ENCODE data around the gene SLC35F4.
"Not testable (repeated sequence)": the region's sequence is repeated elsewhere in the genome, so short reads cannot be mapped to it uniquely, and the experiment has no call there.

The SLC35F4 gene

GRCh38 chr14:57809808-57810207 is 56.1 kb downstream of the SLC35F4 start:
- Histone ChIP-seq H3K4me1 (ENCODE audit: insufficient read depth, low read length) (peaks cover 8% of the 10 kb centered on the region; the same call in 1 of the 2 replicates), H3K36me3 (ENCODE audit: insufficient read depth, low read length) (no peaks in the 10 kb centered on the region), H3K9me3 (ENCODE audit: control insufficient read depth, insufficient read depth, low read length) (no peaks in the 10 kb centered on the region; the same call in 1 of the 2 replicates), H3K9ac (ENCODE audit: low read depth, low read length) (no peak overlapping the region)

DNA sequence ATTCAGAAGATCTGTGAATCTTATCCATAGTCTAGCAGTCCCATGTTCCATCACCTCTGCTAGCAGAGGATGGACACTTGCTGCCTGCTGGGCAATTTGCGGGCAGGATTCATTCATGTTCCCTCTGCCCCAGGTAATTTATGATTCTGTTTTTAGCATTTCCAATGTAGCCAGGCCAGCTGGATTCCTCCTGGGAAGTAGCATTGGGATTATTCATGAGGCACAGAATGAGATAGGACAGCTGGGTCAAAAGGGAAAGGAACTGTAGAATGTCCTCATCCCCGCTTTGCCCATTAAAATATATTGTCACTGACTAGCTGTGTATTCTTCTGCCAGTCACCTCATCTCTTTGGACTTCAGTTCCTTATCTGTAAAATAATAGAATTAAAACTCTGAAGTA is 68.7 kb downstream of the SLC35F4 start:
- Histone ChIP-seq H3K36me3 (ENCODE audit: insufficient read depth, low read length) (no peaks in the 10 kb centered on the region), H3K9me3 (ENCODE audit: control insufficient read depth, insufficient read depth, low read length) (no peaks in the 10 kb centered on the region; the same call in 1 of the 2 replicates), H3K4me1 (ENCODE audit: insufficient read depth, low read length) (no peaks in the 10 kb centered on the region), H3K9ac (ENCODE audit: low read depth, low read length) (no peak overlapping the region)

DNA sequence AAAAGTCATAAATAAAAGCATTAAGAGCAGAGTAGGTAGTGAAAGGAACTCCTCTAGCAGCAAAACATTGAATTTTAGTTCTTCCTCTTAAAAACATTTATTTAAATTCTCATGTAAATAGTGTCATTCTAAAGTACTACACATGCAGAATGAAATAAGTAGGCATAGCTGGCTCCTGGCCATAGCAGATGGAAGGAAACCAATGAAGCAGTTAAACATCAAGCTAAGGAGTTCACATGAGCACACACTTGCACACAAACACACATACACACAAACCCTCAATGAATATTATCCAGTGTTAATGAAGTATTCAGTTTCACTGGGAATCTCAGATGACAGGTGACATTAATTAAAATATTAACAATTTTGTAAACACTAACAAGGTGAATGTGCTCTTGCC is 69.3 kb downstream of the SLC35F4 start:
- Histone ChIP-seq H3K9ac (ENCODE audit: low read depth, low read length) (no peak overlapping the region), H3K36me3 (ENCODE audit: insufficient read depth, low read length) (no peaks in the 10 kb centered on the region), H3K9me3 (ENCODE audit: control insufficient read depth, insufficient read depth, low read length) (no peaks in the 10 kb centered on the region), H3K4me1 (ENCODE audit: insufficient read depth, low read length) (no peaks in the 10 kb centered on the region)

GRCh38 chr14:57785058-57785457 is 80.8 kb downstream of the SLC35F4 start:
- no peaks in the 10 kb centered on the region for H3K36me3 ChIP-seq (ENCODE audit: insufficient read depth, low read length)
- H3K9me3 ChIP-seq (ENCODE audit: control insufficient read depth, insufficient read depth, low read length): peaks cover 5% of the 10 kb centered on the region
- H3K9ac ChIP-seq (ENCODE audit: low read depth, low read length): no peak overlapping the region
- no peaks in the 10 kb centered on the region for H3K4me1 ChIP-seq (ENCODE audit: insufficient read depth, low read length)

GRCh38 chr14:57771801-57772200 is 94.1 kb downstream of the SLC35F4 start:
- H3K9me3 ChIP-seq (ENCODE audit: control insufficient read depth, insufficient read depth, low read length): no peaks in the 10 kb centered on the region; the same call in none of the 2 replicates
- H3K36me3 ChIP-seq (ENCODE audit: insufficient read depth, low read length): no peaks in the 10 kb centered on the region
- H3K4me1 ChIP-seq (ENCODE audit: insufficient read depth, low read length): no peaks in the 10 kb centered on the region
- no peak overlapping the region for H3K9ac ChIP-seq (ENCODE audit: low read depth, low read length)

DNA sequence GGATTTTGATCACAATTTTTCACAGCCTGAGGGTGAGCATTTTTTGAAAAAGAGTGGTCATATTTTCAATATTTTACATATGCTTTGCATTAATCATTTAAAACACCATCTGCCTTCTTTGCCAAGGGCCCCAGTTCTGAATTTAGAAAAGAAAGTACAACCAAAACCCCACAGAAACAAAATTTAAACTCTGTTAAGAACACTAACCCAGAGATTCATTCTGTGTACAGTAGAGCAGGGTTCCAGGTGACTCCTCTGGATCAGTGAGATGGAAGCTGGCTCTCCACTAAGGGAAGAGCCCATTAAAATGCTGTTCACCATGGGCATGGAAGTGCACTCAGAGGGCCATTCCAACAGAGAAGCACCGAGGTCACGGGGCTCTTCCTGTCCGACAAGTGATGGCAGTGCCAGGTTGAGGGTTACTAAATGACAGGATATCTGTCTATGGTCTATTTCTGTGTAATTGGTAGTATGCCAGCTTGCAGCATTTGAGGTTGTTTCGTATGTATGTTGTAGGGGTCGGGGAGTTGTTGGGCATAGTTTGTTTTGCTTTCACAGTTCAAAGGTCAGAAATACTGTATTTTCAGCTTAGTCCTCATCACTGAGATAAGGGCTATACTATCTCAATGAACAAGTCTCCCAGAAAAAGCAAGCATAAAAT is 95.9 kb downstream of the SLC35F4 start:
- no peak overlapping the region for H3K9ac ChIP-seq (ENCODE audit: low read depth, low read length)
- no peaks in the 10 kb centered on the region; the same call in 1 of the 2 replicates for H3K9me3 ChIP-seq (ENCODE audit: control insufficient read depth, insufficient read depth, low read length)
- no peaks in the 10 kb centered on the region for H3K4me1 ChIP-seq (ENCODE audit: insufficient read depth, low read length)
- H3K36me3 ChIP-seq (ENCODE audit: insufficient read depth, low read length): no peaks in the 10 kb centered on the region

GRCh38 chr14:57761800-57762199 is 104.1 kb downstream of the SLC35F4 start:
- no peaks in the 10 kb centered on the region for H3K36me3 ChIP-seq (ENCODE audit: insufficient read depth, low read length)
- no peak overlapping the region for H3K9ac ChIP-seq (ENCODE audit: low read depth, low read length)
- H3K4me1 ChIP-seq (ENCODE audit: insufficient read depth, low read length): no peaks in the 10 kb centered on the region
- no peaks in the 10 kb centered on the region for H3K9me3 ChIP-seq (ENCODE audit: control insufficient read depth, insufficient read depth, low read length)

GRCh38 chr14:57760896-57761295 is 105.0 kb downstream of the SLC35F4 start:
- Histone ChIP-seq H3K36me3 (ENCODE audit: insufficient read depth, low read length) (no peaks in the 10 kb centered on the region), H3K9me3 (ENCODE audit: control insufficient read depth, insufficient read depth, low read length) (no peaks in the 10 kb centered on the region)

DNA sequence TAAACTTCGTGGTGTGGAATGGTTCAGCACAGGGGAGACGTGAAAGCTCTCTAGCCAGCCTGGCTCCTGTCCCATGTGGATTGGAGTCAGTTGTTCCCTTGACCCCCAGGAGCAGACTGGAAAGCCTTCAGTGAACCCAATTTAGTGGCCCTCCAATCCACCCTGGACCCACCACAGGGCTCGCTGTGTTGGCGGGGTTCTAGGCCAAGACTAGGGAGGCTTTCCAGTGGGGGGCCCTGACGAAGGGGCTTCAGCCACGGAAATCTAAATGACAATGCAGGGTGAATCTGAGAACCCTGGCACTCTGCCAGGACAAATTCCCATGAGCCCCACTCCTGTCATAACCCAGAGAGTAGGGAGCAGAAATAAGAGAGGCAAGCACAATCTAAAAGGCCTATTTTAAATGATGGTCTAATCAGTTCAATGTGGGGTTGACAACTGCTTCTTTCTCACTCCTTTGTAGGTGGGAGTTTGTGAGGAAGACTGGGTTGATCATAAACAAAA is 110.8 kb downstream of the SLC35F4 start:
- Histone ChIP-seq H3K9me3 (ENCODE audit: control insufficient read depth, insufficient read depth, low read length) (no peaks in the 10 kb centered on the region), H3K4me1 (ENCODE audit: insufficient read depth, low read length) (no peaks in the 10 kb centered on the region), H3K9ac (ENCODE audit: low read depth, low read length) (no peak overlapping the region), H3K36me3 (ENCODE audit: insufficient read depth, low read length) (no peaks in the 10 kb centered on the region)

More at GRCh38 chr14:57760896-57761295, 105.0 kb downstream of the SLC35F4 start:
- Histone ChIP-seq H3K9ac (ENCODE audit: low read depth, low read length) (no peak overlapping the region), H3K4me1 (ENCODE audit: insufficient read depth, low read length) (no peaks in the 10 kb centered on the region)

DNA sequence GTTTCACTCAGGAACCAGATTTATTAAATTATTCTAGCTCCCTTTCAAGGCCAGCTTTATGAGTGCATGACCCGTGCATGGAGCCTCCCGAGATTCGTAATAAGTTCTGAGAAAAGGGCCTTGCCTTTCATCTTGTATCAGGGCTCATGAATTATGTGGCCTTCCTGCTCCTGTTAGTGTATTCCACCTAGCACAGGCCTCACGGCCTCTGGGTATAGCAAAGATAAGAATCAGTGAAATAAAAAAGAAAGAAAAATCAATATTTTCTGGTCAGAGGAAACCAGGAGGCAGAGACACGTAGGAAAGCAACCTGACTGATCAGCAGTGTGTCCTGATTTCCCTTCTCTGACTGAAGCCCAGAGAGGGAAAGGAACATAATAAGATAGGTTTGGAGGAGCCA is 111.4 kb downstream of the SLC35F4 start:
- Histone ChIP-seq H3K36me3 (ENCODE audit: insufficient read depth, low read length) (no peaks in the 10 kb centered on the region), H3K4me1 (ENCODE audit: insufficient read depth, low read length) (no peaks in the 10 kb centered on the region), H3K9ac (ENCODE audit: low read depth, low read length) (no peak overlapping the region), H3K9me3 (ENCODE audit: control insufficient read depth, insufficient read depth, low read length) (no peaks in the 10 kb centered on the region)

DNA sequence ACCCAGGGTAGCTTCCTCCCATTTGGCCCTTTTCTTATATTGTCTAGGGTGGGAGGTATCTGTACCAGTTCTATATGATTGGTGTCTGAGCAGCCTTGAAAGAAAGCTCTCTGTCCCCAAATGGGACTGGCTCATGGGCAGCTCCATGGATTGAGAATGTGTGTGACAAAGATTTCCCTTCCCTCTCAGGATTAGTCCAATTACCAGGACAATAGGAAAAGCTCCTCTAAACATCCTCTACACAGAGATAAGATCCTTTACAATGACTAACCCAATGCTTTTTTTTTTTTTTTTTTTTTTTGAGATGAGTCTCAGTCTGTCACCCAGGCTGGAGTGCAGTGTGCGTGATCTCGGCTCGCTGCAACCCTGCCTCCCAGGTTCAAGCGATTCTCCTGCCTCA is 112.1 kb downstream of the SLC35F4 start:
- H3K9ac ChIP-seq (ENCODE audit: low read depth, low read length): no peak overlapping the region
- no peaks in the 10 kb centered on the region for H3K36me3 ChIP-seq (ENCODE audit: insufficient read depth, low read length)
- H3K9me3 ChIP-seq (ENCODE audit: control insufficient read depth, insufficient read depth, low read length): no peaks in the 10 kb centered on the region
- H3K4me1 ChIP-seq (ENCODE audit: insufficient read depth, low read length): no peaks in the 10 kb centered on the region

DNA sequence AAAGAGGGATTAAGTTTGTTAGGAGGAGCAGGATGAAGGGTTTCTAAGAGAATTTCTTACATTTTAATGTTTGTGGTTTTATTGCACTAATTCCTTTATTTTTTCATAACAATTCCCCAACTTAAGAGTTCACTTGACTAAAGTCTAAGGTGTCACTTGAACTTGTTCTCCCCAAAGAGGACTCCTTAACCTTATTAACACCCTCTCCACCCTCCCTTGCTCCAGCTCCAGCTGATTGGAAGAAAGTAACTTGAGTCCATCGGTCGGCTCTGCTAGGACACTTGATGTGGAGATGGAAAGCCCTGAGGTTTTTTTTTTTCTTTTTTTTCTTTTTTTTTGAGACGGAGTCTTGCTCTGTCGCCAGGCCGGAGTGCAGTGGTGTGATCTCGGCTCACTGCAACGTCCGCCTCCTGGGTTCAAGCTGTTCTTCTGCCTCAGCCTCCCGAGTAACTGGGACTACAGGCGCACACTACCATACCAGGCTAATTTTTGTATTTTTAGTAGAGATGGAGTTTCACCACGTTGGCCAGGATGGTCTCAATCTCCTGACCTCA is 113.7 kb downstream of the SLC35F4 start:
- H3K36me3 ChIP-seq (ENCODE audit: insufficient read depth, low read length); H3K4me1 ChIP-seq (ENCODE audit: insufficient read depth, low read length); H3K9me3 ChIP-seq (ENCODE audit: control insufficient read depth, insufficient read depth, low read length); H3K9ac ChIP-seq (ENCODE audit: low read depth, low read length): not testable (repeated sequence)

DNA sequence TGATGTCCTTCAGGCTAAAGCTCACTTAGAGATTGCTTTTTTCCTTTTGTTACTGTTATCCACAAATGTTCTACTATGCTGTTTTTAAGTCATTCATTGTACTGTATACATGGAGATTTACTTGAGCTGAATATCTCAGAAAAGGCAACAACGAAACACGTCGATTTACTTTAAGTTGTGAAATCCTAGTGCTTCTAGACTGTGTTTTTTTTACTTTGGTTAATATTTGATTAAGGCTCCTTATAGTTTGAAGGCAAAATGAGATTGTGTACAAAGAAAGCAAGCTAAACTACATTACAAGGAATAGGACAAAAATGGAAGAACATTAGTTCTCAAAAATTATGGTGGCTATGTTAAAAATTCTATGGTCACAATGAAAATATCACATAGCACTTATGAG is 114.5 kb downstream of the SLC35F4 start:
- no peaks in the 10 kb centered on the region for H3K9me3 ChIP-seq (ENCODE audit: control insufficient read depth, insufficient read depth, low read length)
- no peak overlapping the region for H3K9ac ChIP-seq (ENCODE audit: low read depth, low read length)
- H3K36me3 ChIP-seq (ENCODE audit: insufficient read depth, low read length): no peaks in the 10 kb centered on the region
- H3K4me1 ChIP-seq (ENCODE audit: insufficient read depth, low read length): no peaks in the 10 kb centered on the region

GRCh38 chr14:57749267-57749666 is 116.6 kb downstream of the SLC35F4 start:
- Histone ChIP-seq H3K9ac (ENCODE audit: low read depth, low read length) (no peak overlapping the region), H3K4me1 (ENCODE audit: insufficient read depth, low read length) (no peaks in the 10 kb centered on the region), H3K36me3 (ENCODE audit: insufficient read depth, low read length) (no peaks in the 10 kb centered on the region), H3K9me3 (ENCODE audit: control insufficient read depth, insufficient read depth, low read length) (no peaks in the 10 kb centered on the region)

DNA sequence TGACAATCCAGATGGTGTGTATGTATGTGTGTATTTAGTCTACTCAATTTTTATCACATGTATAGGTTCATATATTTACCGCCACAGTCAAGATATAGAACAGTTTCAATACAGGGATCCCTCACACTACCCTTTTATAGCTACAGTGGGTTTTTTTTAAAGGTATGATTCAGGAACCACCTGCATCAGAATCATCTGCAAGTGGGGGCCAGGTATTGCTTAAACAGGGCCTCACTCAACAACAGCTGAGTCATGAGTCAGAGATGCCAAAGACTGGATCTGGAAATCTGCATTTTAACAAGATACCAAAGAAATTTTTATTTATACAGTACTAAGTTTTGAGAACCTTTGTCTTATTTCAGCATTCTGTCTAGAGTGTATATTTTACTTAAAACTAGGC is 117.6 kb downstream of the SLC35F4 start:
- H3K36me3 ChIP-seq (ENCODE audit: insufficient read depth, low read length): no peaks in the 10 kb centered on the region
- H3K4me1 ChIP-seq (ENCODE audit: insufficient read depth, low read length): no peaks in the 10 kb centered on the region
- H3K9me3 ChIP-seq (ENCODE audit: control insufficient read depth, insufficient read depth, low read length): no peaks in the 10 kb centered on the region
- H3K9ac ChIP-seq (ENCODE audit: low read depth, low read length): no peak overlapping the region

All from ES-I3 (cell line).